Measurements from ENCODE around the gene FSIP1. TPM values are rescaled to one million over a fixed set of nuclear protein-coding genes. Genes with fewer than 3 reads are reported as not detected.

Gene FSIP1
- total and polyA plus RNA-seq, 9 of the 15 experiments (the other 6 are each of a cell fraction or from before 2014, with no cell fraction given) = 0.07 to 0.51 (median 0.29) TPM

- H3K36me3 ChIP-seq (ENCODE audit: control insufficient read depth, insufficient read depth, low read length) = no peaks in the 10 kb centered on the region
- H2AFZ ChIP-seq (ENCODE audit: low read depth, low read length) = no peak overlapping the region
- ChIA-PET CTCF (ENCODE audit: low intra/inter-chr PET ratio) (interaction anchor here (0.7 kb wide), 1 partner anchor 620 kb away, joined by 3 read pairs; no protein-coding TSS in a partner anchor), POLR2A (interaction anchor here (0.8 kb wide), 1 partner anchor 15 kb away, joined by 3 read pairs; no protein-coding TSS in a partner anchor)
- no peak overlapping the region for H3K4me2 ChIP-seq (ENCODE audit: insufficient read depth, low read length)
- no peaks in the 10 kb centered on the region for H4K20me1 ChIP-seq (replicated peaks; ENCODE audit: control insufficient read depth, insufficient read depth, low read length)
- no peaks in the 10 kb centered on the region for H3K9me3 ChIP-seq (replicated peaks; ENCODE audit: control insufficient read depth, insufficient read depth, low read depth, low read length)
- no peak overlapping the region for H3K4me3 ChIP-seq
- no peak overlapping the region for H3K27ac ChIP-seq (ENCODE audit: extremely low read depth, low read depth, low read length)
- H3K79me2 ChIP-seq (ENCODE audit: control insufficient read depth, insufficient read depth, low read length) = no peaks in the 10 kb centered on the region
- ATAC-seq (no peak), FAIRE-seq (no peak), DNase-seq (ENCODE audit: extremely low read depth in 1 of 4, low spot score in 3 of 4) (no peak)
- 0% methylated on average over 6 of the region's 6 CpGs for WGBS (ENCODE audit: insufficient coverage, low coverage, missing lambda C conversion rate)
- peaks cover 6 to 24% of the 10 kb centered on the region in 2 experiments; a peak in 4 of 5 replicates for H3K27me3 ChIP-seq (ENCODE audit: control insufficient read depth in 2 of 2, insufficient read depth in 2 of 2, low read length in 2 of 2)
- intact Hi-C loops (cut with micrococcal nuclease) (no loop called here), in situ Hi-C loops (cut with MboI) (no loop called here)
- H3K9me1 ChIP-seq (ENCODE audit: control insufficient read depth, insufficient read depth, low read length) = no peaks in the 10 kb centered on the region
- peaks cover 0 to 6% of the 10 kb centered on the region in 2 experiments; a peak in 2 of 5 replicates for H3K4me1 ChIP-seq (replicated peaks in 1 of 2; ENCODE audit: control insufficient read depth in 2 of 2, insufficient read depth in 2 of 2, low read length in 2 of 2)
- H3K9ac ChIP-seq (ENCODE audit: insufficient read depth in 1 of 2, low read depth in 2 of 2, low read length in 2 of 2) = no peak overlapping the region
- BruUV-seq (replicated peaks) = no TSS peak
- no peak for TF ChIP-seq ZNF224 (CRISPR knock-in tag; IDR thresholded peaks at IDR 0.05)
Measured at GRCh38 chr15:39649757-39650156, 132.9 kb downstream of the FSIP1 start.

GRCh38 chr15:39646425-39646824, 136.2 kb downstream of the FSIP1 start:
- H3K36me3 ChIP-seq (ENCODE audit: control insufficient read depth, insufficient read depth, low read length) = no peaks in the 10 kb centered on the region
- peaks cover 0 to 6% of the 10 kb centered on the region in 2 experiments; a peak in 2 of 5 replicates for H3K4me1 ChIP-seq (replicated peaks in 1 of 2; ENCODE audit: control insufficient read depth in 2 of 2, insufficient read depth in 2 of 2, low read length in 2 of 2)
- H3K4me3 ChIP-seq = no peak overlapping the region
- H4K20me1 ChIP-seq (replicated peaks; ENCODE audit: control insufficient read depth, insufficient read depth, low read length) = no peaks in the 10 kb centered on the region
- no peak overlapping the region for H2AFZ ChIP-seq (ENCODE audit: low read depth, low read length)
- ChIA-PET CTCF (ENCODE audit: low intra/inter-chr PET ratio) (no interaction called here), POLR2A (interaction anchor here (0.7 to 1.7 kb wide), 3 partner anchors 8 to 23 kb away, joined by 3 to 7 read pairs (median 4); no protein-coding TSS in a partner anchor)
- DNase-seq (ENCODE audit: extremely low read depth in 1 of 4, low spot score in 3 of 4) (no peak), FAIRE-seq (no peak), ATAC-seq (no peak)
- no peak overlapping the region for H3K9ac ChIP-seq (ENCODE audit: insufficient read depth in 1 of 2, low read depth in 2 of 2, low read length in 2 of 2)
- H3K4me2 ChIP-seq (ENCODE audit: insufficient read depth, low read length) = no peak overlapping the region
- no TSS peak for BruUV-seq (replicated peaks)
- TF ChIP-seq ZNF583 (CRISPR knock-in tag; IDR thresholded peaks at IDR 0.05) = no peak
- TF ChIP-seq CSDE1 (IDR thresholded peaks at IDR 0.05) = no peak
- no peak for TF ChIP-seq SIN3B (IDR thresholded peaks at IDR 0.05; ENCODE audit: low read depth)
- TF ChIP-seq RBBP5 (IDR thresholded peaks at IDR 0.05; ENCODE audit: borderline replicate concordance, insufficient read depth, low read length, poor library complexity, severe bottlenecking) = no peak
- H3K27me3 ChIP-seq (ENCODE audit: control insufficient read depth in 2 of 2, insufficient read depth in 2 of 2, low read length in 2 of 2) = peaks cover 12 to 27% of the 10 kb centered on the region in 2 experiments
- no peaks in the 10 kb centered on the region for H3K9me1 ChIP-seq (ENCODE audit: control insufficient read depth, insufficient read depth, low read length)
- in situ Hi-C loops (cut with MboI) (no loop called here), intact Hi-C loops (cut with micrococcal nuclease) (no loop called here)
- no peaks in the 10 kb centered on the region for H3K79me2 ChIP-seq (ENCODE audit: control insufficient read depth, insufficient read depth, low read length)
- H3K27ac ChIP-seq (ENCODE audit: extremely low read depth, low read depth, low read length) = no peak overlapping the region
- H3K9me3 ChIP-seq (replicated peaks; ENCODE audit: control insufficient read depth, insufficient read depth, low read depth, low read length) = no peaks in the 10 kb centered on the region
- WGBS (ENCODE audit: insufficient coverage, low coverage, missing lambda C conversion rate) = 0% methylated on average over 4 of the region's 5 CpGs

All from K562 (cell line).